ENCODE measurements around the gene C22orf15. TPM values are rescaled to one million over a fixed set of nuclear protein-coding genes. Genes with fewer than 3 reads are reported as not detected.

Gene C22orf15
- total and polyA plus RNA-seq, 2 of the 8 experiments (the other 6 are each of a cell fraction or from before 2014, with no cell fraction given) = 4.2 to 4.9 TPM

- no peak for TF ChIP-seq SIN3A (conservative IDR thresholded peaks at IDR 0.05 in 1 of 2, IDR thresholded peaks at IDR 0.05 in 1 of 2; ENCODE audit: low read depth in 1 of 2, low read length in 2 of 2)
- TF ChIP-seq BACH1 (IDR thresholded peaks at IDR 0.05; ENCODE audit: low read length) = no peak
- no peak for TF ChIP-seq PHF8 (conservative IDR thresholded peaks at IDR 0.05; ENCODE audit: low read depth, low read length)
- no peak for TF ChIP-seq YY1 (IDR thresholded peaks at IDR 0.05; ENCODE audit: low read depth, low read length)
- TF ChIP-seq ATF3 (IDR thresholded peaks at IDR 0.05; ENCODE audit: insufficient read depth, low read depth, low read length) = no peak
- TF ChIP-seq KDM1A (IDR thresholded peaks at IDR 0.05; ENCODE audit: borderline replicate concordance, low read length) = no peak
These were observed 44.0 kb downstream of the C22orf15 start (continued) for GRCh38 chr22:23806837-23807236.

Measured in H1 (cell line).